Endodermal cell (in vitro differentiated cells): ENCODE results near the gene RPS6KA2. TPM values are rescaled to one million over a fixed set of nuclear protein-coding genes. Genes with fewer than 3 reads are reported as not detected.
A peak's percentile ranks its signal among the peaks of the same experiment; 100 is the strongest.

Experiments used
- DNase-seq: peaks from one replicate; pipeline ENCODE4 v3.0.0-alpha.2; 2017
- H3K27ac ChIP-seq: 2 replicates; pipeline ENCODE4 v1.5.1; 2013; ENCODE audit warnings: mild to moderate bottlenecking, low read depth, low read length, moderate library complexity
- H3K27me3 ChIP-seq: 2 replicates; pipeline ENCODE4 v1.6.1; 2013; ENCODE audit warnings: mild to moderate bottlenecking, low read length, moderate library complexity; ENCODE audit not compliant: insufficient read depth, control insufficient read depth, poor library complexity, severe bottlenecking
- H3K36me3 ChIP-seq: 2 replicates; pipeline ENCODE4 v1.7.0; 2013; ENCODE audit warnings: mild to moderate bottlenecking, low read length, moderate library complexity; ENCODE audit not compliant: control insufficient read depth, insufficient read depth
- H3K4me1 ChIP-seq: one replicate; pipeline ENCODE4 v1.7.0; 2013; ENCODE audit warnings: low read length; ENCODE audit not compliant: control insufficient read depth, insufficient read depth
- H3K4me3 ChIP-seq: 2 replicates; pipeline ENCODE4 v1.5.1; 2013; ENCODE audit warnings: mild to moderate bottlenecking, low read length, moderate library complexity
- H3K9ac ChIP-seq: 2 replicates; pipeline ENCODE4 v1.6.1; 2013; ENCODE audit warnings: mild to moderate bottlenecking, low read length, moderate library complexity; ENCODE audit not compliant: poor library complexity, severe bottlenecking; ENCODE audit errors: extremely low read depth
- H3K9me3 ChIP-seq: 2 replicates; pipeline ENCODE4 v1.6.1; 2013; ENCODE audit warnings: mild to moderate bottlenecking, low read length, moderate library complexity; ENCODE audit not compliant: control insufficient read depth
- H3K27ac Mint-ChIP-seq: 2 replicates; pipeline ENCODE4 v1.8.0; 2020; ENCODE audit warnings: mixed read lengths
- H3K27me3 Mint-ChIP-seq: 2 replicates; pipeline ENCODE4 v1.8.0; 2021; ENCODE audit warnings: mild to moderate bottlenecking, mixed read lengths; ENCODE audit not compliant: insufficient read depth
- H3K36me3 Mint-ChIP-seq: 2 replicates; pipeline ENCODE4 v1.8.0; 2020; ENCODE audit warnings: low read depth, mixed read lengths
- H3K4me1 Mint-ChIP-seq: 2 replicates; pipeline ENCODE4 v1.8.0; 2020; ENCODE audit warnings: mixed read lengths
- H3K4me3 Mint-ChIP-seq: 2 replicates; pipeline ENCODE4 v1.8.0; 2020; ENCODE audit warnings: mild to moderate bottlenecking, moderate library complexity, mixed read lengths
- H3K9me3 Mint-ChIP-seq: 2 replicates; pipeline ENCODE4 v1.8.0; 2020; ENCODE audit warnings: mild to moderate bottlenecking, mixed read lengths
- WGBS, 2 experiments: methylation state at CpG; one replicate each; pipeline versions ENCODE4 v1.1.5 to v1.1.7; 2013; ENCODE audit warnings: missing lambda C conversion rate in 2 of 2, mixed read lengths in 1 of 2; ENCODE audit not compliant: insufficient coverage in 1 of 2, insufficient read length in 1 of 2; 5-methylcytosine and 5-hydroxymethylcytosine counted together
- total RNA-seq, 2 donors: library from RNA; stranded (reverse); fragmentation: NEBNext Ultra II Directional in 1 of 2; extraction: Animal tissue kit (Norgen Biotek cat#: 25700) in 1 of 2; gene quantifications; 2 replicates in 1 of 2; 3 replicates in 1 of 2; pipeline ENCODE4 v1.2.1, GENCODE V29; 2021
- TF ChIP-seq, protein P1 (sequence below): fragments of 200-600 bp; sonication (generic); conservative IDR thresholded peaks from 2 replicates; pipeline ENCODE4 v1.5.0; 2021; ENCODE audit warnings: antibody characterized with exemption, mild to moderate bottlenecking

The RPS6KA2 gene
- total RNA-seq, 2 donors from 2014 or later, result 17.9 to 23.9 TPM

DNA sequence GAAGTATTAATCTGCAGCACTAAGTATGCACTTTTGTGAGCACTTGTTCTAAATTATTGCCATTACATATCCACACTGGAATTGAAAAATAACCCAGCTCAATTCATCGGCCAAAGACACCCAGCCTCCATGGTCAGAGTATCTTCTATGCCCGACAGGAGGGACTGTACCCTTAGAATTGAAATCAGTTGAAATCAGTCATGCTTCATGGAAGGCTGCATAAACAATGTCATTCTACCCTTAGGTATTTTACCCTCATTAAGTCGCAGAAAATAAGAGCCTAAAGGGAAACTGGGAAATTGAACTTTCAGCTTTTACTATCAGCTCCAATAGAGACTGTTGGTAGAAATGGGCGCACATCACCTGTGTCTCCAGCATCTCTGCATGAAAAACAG is 37.7 kb downstream of the RPS6KA2 start:
- Histone ChIP-seq H3K27ac (no peak overlapping the region), H3K4me3 (no peak overlapping the region), H3K9ac (no peak overlapping the region), H3K36me3 (no peaks in the 10 kb centered on the region), H3K9me3 (no peaks in the 10 kb centered on the region), H3K4me1 (no peaks in the 10 kb centered on the region), H3K27me3 (no peaks in the 10 kb centered on the region)
- Mint-ChIP-seq H3K27ac (no peak overlapping the region), H3K36me3 (no peaks in the 10 kb centered on the region), H3K4me1 (peaks cover 3% of the 10 kb centered on the region), H3K9me3 (no peaks in the 10 kb centered on the region), H3K27me3 (no peaks in the 10 kb centered on the region), H3K4me3 (no peak overlapping the region)
- WGBS, 2 experiments, result 94 to 100% methylated on average over 4 of the region's 4 CpGs
- TF ChIP-seq, protein P1, sequence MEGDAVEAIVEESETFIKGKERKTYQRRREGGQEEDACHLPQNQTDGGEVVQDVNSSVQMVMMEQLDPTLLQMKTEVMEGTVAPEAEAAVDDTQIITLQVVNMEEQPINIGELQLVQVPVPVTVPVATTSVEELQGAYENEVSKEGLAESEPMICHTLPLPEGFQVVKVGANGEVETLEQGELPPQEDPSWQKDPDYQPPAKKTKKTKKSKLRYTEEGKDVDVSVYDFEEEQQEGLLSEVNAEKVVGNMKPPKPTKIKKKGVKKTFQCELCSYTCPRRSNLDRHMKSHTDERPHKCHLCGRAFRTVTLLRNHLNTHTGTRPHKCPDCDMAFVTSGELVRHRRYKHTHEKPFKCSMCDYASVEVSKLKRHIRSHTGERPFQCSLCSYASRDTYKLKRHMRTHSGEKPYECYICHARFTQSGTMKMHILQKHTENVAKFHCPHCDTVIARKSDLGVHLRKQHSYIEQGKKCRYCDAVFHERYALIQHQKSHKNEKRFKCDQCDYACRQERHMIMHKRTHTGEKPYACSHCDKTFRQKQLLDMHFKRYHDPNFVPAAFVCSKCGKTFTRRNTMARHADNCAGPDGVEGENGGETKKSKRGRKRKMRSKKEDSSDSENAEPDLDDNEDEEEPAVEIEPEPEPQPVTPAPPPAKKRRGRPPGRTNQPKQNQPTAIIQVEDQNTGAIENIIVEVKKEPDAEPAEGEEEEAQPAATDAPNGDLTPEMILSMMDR, result no peak
- no peak for DNase-seq

DNA sequence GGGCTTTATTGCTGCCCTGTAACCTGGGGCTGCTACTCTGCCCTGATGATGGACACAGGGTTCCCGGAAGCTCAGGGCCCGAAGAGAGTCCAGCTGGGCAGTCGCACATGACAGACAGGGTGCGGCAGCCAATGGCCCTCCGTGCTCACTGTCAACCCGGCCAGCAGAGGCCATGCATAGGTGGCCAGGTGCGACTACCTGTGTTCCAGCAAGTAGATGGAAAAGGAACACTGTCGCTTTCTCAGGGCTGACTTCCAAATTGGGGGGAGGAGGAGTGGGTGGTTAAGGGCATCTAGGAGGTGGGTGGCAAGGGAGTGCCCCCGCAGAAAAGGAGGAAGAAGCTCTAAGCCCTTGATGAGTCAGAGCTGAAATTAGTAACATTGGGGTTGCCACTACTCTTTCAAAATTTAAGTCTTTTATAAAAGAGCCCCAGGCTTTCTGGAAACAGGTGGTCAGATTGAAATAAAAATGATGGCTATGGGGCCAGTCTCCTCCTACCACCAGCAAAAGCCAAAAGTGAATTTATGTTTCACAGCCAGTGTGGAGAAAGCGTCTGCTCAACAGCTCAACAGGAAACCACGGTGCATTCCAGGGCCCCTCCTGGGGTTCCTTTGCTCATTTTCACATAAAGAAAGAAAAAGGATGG is 38.2 kb downstream of the RPS6KA2 start:
- Mint-ChIP-seq H3K4me1 (peaks cover 3% of the 10 kb centered on the region), H3K9me3 (no peaks in the 10 kb centered on the region), H3K36me3 (no peaks in the 10 kb centered on the region), H3K27me3 (no peaks in the 10 kb centered on the region), H3K27ac (no peak overlapping the region), H3K4me3 (no peak overlapping the region)
- DNase-seq, result peak; percentile 68
- Histone ChIP-seq H3K4me3 (no peak overlapping the region), H3K4me1 (no peaks in the 10 kb centered on the region), H3K27me3 (no peaks in the 10 kb centered on the region), H3K9me3 (no peaks in the 10 kb centered on the region), H3K27ac (no peak overlapping the region), H3K9ac (no peak overlapping the region), H3K36me3 (no peaks in the 10 kb centered on the region)
- TF ChIP-seq, protein P1, result no peak
- 85 to 91% methylated on average over 9 to 11 of the region's 11 CpGs for WGBS, 2 experiments

DNA sequence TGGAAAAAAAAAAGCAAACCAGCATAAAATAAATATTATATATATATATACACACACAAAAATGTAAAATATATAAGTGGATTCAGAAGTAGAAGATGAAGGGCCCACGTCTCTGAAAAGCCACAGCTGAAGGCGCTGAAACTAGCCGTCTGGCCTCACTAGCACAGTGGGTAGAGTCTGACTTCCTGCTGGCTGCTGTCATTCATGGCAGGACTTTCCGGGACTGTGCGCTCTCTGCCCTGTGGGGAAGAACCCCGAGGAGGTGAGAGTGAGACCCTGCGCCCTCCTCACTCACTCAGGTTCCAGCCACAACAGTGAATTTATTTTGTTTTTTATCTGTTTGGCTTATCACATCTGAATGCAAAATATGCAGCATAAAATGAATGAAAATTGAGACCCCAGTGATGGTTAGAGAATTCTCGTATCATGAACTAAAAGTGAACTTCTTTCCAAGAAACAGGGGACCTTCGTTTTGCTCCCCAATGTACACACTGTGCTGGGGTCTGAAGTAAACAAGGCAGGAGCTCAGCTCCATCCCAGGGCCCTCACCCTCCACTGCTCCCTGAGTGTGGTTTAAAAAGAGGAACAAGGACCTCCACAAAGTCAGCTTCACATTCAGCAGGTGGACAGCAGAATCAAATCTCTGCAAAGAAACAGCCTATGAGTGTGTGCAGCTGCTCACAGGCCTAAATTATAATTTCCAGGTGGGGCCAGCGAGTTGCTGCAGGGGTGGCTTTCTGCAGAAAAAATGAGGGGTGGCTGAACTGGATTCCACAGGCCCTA is 39.2 kb downstream of the RPS6KA2 start:
- peak overlapping the region; percentile 47 for H3K27ac ChIP-seq
- no peaks in the 10 kb centered on the region for H3K27me3 ChIP-seq
- no peaks in the 10 kb centered on the region for H3K27me3 Mint-ChIP-seq
- H3K36me3 Mint-ChIP-seq, result no peaks in the 10 kb centered on the region
- H3K4me3 ChIP-seq, result no peak overlapping the region
- no peaks in the 10 kb centered on the region for H3K36me3 ChIP-seq
- H3K27ac Mint-ChIP-seq, result no peak overlapping the region
- no peaks in the 10 kb centered on the region for H3K9me3 Mint-ChIP-seq
- no peak overlapping the region for H3K9ac ChIP-seq
- TF ChIP-seq, protein P1, result no peak
- peak; percentile 30 for DNase-seq
- H3K4me3 Mint-ChIP-seq, result no peak overlapping the region
- H3K4me1 ChIP-seq, result no peaks in the 10 kb centered on the region
- H3K4me1 Mint-ChIP-seq, result peaks cover 3% of the 10 kb centered on the region
- WGBS, 2 experiments, result 73 to 78% methylated on average over 4 to 10 of the region's 10 CpGs
- H3K9me3 ChIP-seq, result no peaks in the 10 kb centered on the region
